A549 (cell line): ENCODE measurements around the gene MYO1E.

Experiments
- BHLHE40 ChIP-seq: IDR thresholded peaks from 2 replicates; pipeline ENCODE4 v1.6.1; 2012; ENCODE audit warnings: low read depth, low read length, inconsistent platforms
- HDAC2 ChIP-seq: fragments of 200-600 bp; sonication (generic); IDR thresholded peaks from 2 replicates; pipeline ENCODE4 v1.6.1; 2016
- HOXA7 ChIP-seq: fragments of 250-450 bp; sonication (Bioruptor Pico); IDR thresholded peaks from 2 replicates; pipeline ENCODE4 v1.5.0; 2020; ENCODE audit warnings: mild to moderate bottlenecking, moderate library complexity
- KDM1A ChIP-seq: fragments of 200-600 bp; sonication (generic); IDR thresholded peaks from 2 replicates; pipeline ENCODE4 v1.6.1; 2016; ENCODE audit warnings: low read depth, mild to moderate bottlenecking
- MAZ ChIP-seq: fragments of 150-350 bp; IDR thresholded peaks from 2 replicates; pipeline ENCODE4 v1.6.1; 2014; ENCODE audit warnings: antibody characterized with exemption, low read depth, low read length, borderline replicate concordance
- PHF8 ChIP-seq: fragments of 200-600 bp; sonication (generic); IDR thresholded peaks from 2 replicates; pipeline ENCODE4 v1.6.1; 2016; ENCODE audit warnings: low read depth, mild to moderate bottlenecking, antibody characterized with exemption, moderate library complexity, borderline replicate concordance
- POLR2A ChIP-seq: IDR thresholded peaks from 2 replicates; pipeline ENCODE4 v1.6.1; 2012; ENCODE audit warnings: mild to moderate bottlenecking, low read length
- RFX5 ChIP-seq: fragments of 450-650 bp; IDR thresholded peaks from 2 replicates; pipeline ENCODE4 v1.7.1; 2014; ENCODE audit warnings: antibody characterized with exemption, mild to moderate bottlenecking, moderate library complexity
- TP53 ChIP-seq: fragments of 250-450 bp; sonication (Bioruptor Pico); IDR thresholded peaks from 2 replicates; pipeline ENCODE4 v1.5.0; 2021; ENCODE audit warnings: mild to moderate bottlenecking, moderate library complexity
- ZC3H11A ChIP-seq: fragments of 450-650 bp; IDR thresholded peaks from 2 replicates; pipeline ENCODE4 v1.6.1; 2014; ENCODE audit warnings: antibody characterized with exemption, mild to moderate bottlenecking
- TF ChIP-seq, protein P1 (sequence below): fragments of >200 bp; sonication (Bioruptor Twin); formaldehyde crosslinking; IDR thresholded peaks from 3 replicates; pipeline ENCODE4 v1.5.1; 2016
- TF ChIP-seq, protein P2 (sequence below): fragments of 150-350 bp; IDR thresholded peaks from 2 replicates; pipeline ENCODE4 v1.6.1; 2014; ENCODE audit warnings: low read depth, mild to moderate bottlenecking, low read length
- TF ChIP-seq, protein P3 (sequence below): fragments of 450-650 bp; IDR thresholded peaks from 2 replicates; pipeline ENCODE4 v1.6.1; 2014; ENCODE audit warnings: antibody characterized with exemption

DNA sequence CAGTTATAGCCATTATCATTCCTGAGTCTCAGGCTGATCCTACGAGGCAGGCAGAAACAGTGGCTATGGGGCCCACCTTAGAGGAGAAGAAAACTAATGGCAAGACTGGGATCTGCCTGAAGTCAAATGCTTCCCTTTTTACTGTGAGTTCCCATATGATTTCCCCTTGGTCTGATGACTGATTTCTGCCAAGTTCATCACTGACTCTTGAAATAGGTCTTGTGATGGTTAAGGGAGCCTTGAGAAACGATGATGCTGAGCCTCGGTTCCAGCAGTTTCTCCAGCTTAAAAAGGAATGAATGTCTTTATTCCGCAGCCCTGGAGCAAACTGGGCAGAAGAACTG lies 195.4 kb downstream of the MYO1E start:
- TF ChIP-seq, protein P1, sequence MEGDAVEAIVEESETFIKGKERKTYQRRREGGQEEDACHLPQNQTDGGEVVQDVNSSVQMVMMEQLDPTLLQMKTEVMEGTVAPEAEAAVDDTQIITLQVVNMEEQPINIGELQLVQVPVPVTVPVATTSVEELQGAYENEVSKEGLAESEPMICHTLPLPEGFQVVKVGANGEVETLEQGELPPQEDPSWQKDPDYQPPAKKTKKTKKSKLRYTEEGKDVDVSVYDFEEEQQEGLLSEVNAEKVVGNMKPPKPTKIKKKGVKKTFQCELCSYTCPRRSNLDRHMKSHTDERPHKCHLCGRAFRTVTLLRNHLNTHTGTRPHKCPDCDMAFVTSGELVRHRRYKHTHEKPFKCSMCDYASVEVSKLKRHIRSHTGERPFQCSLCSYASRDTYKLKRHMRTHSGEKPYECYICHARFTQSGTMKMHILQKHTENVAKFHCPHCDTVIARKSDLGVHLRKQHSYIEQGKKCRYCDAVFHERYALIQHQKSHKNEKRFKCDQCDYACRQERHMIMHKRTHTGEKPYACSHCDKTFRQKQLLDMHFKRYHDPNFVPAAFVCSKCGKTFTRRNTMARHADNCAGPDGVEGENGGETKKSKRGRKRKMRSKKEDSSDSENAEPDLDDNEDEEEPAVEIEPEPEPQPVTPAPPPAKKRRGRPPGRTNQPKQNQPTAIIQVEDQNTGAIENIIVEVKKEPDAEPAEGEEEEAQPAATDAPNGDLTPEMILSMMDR = no peak
- no peak for TF ChIP-seq HDAC2
- TF ChIP-seq MAZ = no peak
- TF ChIP-seq, protein P2, sequence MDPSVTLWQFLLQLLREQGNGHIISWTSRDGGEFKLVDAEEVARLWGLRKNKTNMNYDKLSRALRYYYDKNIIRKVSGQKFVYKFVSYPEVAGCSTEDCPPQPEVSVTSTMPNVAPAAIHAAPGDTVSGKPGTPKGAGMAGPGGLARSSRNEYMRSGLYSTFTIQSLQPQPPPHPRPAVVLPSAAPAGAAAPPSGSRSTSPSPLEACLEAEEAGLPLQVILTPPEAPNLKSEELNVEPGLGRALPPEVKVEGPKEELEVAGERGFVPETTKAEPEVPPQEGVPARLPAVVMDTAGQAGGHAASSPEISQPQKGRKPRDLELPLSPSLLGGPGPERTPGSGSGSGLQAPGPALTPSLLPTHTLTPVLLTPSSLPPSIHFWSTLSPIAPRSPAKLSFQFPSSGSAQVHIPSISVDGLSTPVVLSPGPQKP = no peak
- TF ChIP-seq POLR2A = no peak
- TF ChIP-seq ZC3H11A = no peak
- no peak for TF ChIP-seq RFX5
- TF ChIP-seq BHLHE40 = no peak
- TF ChIP-seq, protein P3, sequence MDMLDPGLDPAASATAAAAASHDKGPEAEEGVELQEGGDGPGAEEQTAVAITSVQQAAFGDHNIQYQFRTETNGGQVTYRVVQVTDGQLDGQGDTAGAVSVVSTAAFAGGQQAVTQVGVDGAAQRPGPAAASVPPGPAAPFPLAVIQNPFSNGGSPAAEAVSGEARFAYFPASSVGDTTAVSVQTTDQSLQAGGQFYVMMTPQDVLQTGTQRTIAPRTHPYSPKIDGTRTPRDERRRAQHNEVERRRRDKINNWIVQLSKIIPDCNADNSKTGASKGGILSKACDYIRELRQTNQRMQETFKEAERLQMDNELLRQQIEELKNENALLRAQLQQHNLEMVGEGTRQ = no peak
- TF ChIP-seq KDM1A = no peak
- TF ChIP-seq TP53 (CRISPR knock-in tag) = no peak
- no peak for TF ChIP-seq HOXA7 (CRISPR knock-in tag)
- TF ChIP-seq PHF8 = no peak
